Rectal smooth muscle tissue (tissue), 1 donor: Measurements from ENCODE around the gene IQCE.
"Not testable (repeated sequence)": the region's sequence is repeated elsewhere in the genome, so short reads cannot be mapped to it uniquely, and the experiment has no call there.

Experiments used
- H3K27ac ChIP-seq: one replicate; pipeline ENCODE4 v1.7.0; 2013; ENCODE audit warnings: low read depth, low read length, inconsistent platforms
- H3K27me3 ChIP-seq: one replicate; pipeline ENCODE4 v1.7.0; 2013; ENCODE audit warnings: low read length; ENCODE audit not compliant: control insufficient read depth, insufficient read depth
- H3K36me3 ChIP-seq: one replicate; pipeline ENCODE4 v1.7.0; 2013; ENCODE audit warnings: low read length; ENCODE audit not compliant: control insufficient read depth, insufficient read depth
- H3K4me1 ChIP-seq: one replicate; pipeline ENCODE4 v1.7.0; 2013; ENCODE audit warnings: low read length; ENCODE audit not compliant: control insufficient read depth, insufficient read depth
- H3K4me3 ChIP-seq: one replicate; pipeline ENCODE4 v1.7.0; 2013; ENCODE audit warnings: low read length
- H3K9ac ChIP-seq: one replicate; pipeline ENCODE4 v1.7.0; 2013; ENCODE audit warnings: low read length

Gene IQCE

DNA sequence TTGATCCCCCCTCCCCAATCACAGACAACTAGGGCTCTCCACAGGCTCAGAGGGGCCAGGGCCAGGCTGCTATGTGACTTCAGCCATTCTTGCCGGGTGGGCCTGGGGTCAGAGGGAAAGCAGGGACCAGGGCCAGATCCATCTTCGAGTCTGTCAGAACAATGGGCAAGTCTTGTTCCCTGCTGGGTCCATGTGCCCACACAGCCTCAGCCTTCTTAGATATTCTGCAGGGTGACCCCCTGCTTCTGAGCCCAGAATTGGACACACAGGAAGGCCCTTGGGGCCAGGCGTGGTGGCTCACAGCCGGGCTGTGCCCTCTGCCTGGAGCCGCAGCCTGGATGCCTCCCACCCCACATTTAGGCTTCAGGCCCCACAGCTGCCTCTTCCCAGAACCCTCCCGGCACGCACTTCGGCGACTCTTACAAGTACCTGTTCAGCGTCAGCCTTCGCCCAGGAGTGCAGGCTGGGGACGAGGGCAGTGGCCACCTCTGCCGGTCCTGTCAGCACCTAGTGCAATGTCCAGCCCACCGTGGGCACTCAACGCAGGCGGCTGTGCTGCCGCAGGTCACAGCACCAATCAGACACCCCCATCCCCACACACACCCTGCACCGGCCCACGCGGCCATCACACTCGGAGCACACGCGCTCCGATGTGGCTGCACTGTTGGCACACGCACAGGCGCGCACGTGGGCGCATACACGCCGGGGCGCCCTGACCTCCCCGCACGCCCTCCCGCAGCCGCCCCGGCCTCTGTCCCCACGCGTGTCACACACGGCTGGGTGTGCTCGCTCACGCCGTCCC is 27.6 kb upstream of the IQCE start:
- not testable (repeated sequence) for H3K4me3 ChIP-seq, H3K9ac ChIP-seq

DNA sequence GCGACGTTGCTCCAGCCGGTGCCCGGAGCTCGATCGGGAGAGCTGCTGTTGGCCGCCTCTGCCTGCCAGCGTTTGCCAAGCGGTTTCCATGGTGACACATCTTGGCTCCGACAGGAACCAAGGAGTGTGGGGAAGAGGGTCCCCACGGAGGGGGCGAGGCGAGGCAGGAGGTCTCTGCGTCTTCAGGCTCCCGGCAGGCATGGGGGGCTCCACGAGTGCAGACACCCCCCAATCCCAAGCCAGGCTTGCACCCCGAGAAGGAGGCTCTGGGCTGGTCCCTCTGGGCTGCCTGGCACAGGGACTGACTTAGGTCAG is 27.0 kb upstream of the IQCE start:
- not testable (repeated sequence) for H3K4me1 ChIP-seq, H3K4me3 ChIP-seq, H3K9ac ChIP-seq, H3K36me3 ChIP-seq, H3K27ac ChIP-seq, H3K27me3 ChIP-seq

More for the DNA sequence above, 27.6 kb upstream of the IQCE start:
- not testable (repeated sequence) for H3K4me1 ChIP-seq, H3K27ac ChIP-seq, H3K27me3 ChIP-seq, H3K36me3 ChIP-seq

DNA sequence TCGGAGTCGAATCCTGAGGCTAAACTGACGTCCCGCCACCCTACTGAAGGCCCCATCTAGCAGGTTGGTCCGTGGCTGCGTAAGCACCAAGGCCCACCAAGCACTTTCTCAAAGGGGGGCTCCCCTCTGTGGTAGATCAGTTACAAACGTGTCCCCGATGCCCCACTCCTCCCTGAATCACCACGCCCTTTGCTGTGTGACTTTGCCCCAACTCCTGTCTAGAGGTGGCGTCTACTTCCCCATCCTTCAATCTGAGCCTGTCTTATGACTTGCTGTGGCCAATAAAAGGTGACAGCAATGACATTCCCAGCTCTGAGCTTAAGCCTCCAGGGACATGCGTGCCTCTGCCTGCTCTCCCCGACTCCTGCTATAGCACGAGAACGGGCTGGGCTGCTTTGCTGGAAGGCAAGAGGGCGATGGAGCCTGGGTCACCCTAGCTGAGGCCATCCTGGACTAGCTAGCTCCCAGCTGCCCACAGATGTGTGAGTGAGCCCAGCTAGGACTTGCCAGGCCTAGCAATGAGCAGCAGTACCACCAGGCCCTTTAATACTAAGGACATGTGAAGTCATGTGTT is 26.5 kb upstream of the IQCE start:
- not testable (repeated sequence) for H3K9ac ChIP-seq, H3K27ac ChIP-seq, H3K4me1 ChIP-seq, H3K4me3 ChIP-seq, H3K36me3 ChIP-seq, H3K27me3 ChIP-seq

DNA sequence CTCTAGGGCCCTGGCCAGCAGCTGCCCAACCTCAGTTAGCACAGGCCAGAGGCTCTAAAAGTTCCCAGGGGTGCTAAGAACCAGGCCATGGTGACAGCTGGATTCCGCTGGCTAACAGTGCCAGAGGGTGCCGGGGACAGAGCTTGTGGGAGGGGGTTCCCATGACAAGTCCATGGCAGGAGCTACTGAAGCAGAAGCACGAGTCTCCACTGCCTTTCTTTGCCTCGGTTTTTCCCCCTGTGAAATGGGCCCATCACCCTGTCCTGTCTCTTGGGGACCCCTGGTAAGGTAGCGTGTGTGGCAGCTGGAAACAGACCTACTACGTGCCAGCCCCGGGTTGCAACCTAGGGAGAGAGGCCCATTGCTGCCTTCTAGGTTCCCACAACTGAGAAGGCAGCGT is 26.0 kb upstream of the IQCE start:
- not testable (repeated sequence) for H3K36me3 ChIP-seq, H3K27ac ChIP-seq, H3K4me3 ChIP-seq, H3K9ac ChIP-seq, H3K4me1 ChIP-seq, H3K27me3 ChIP-seq

DNA sequence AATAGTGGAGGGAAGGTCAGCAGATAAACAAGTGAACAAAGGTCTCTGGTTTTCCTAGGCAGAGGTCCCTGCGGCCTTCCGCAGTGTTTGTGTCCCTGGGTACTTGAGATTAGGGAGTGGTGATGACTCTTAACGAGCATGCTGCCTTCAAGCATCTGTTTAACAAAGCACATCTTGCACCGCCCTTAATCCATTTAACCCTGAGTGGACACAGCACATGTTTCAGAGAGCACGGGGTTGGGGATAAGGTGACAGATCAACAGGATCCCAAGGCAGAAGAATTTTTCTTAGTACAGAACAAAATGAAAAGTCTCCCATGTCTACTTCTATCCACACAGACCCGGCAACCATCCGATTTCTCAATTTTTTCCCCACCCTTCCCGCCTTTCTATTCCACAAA is 25.2 kb upstream of the IQCE start:
- H3K27ac ChIP-seq, H3K4me3 ChIP-seq, H3K9ac ChIP-seq, H3K4me1 ChIP-seq, H3K36me3 ChIP-seq, H3K27me3 ChIP-seq: not testable (repeated sequence)

DNA sequence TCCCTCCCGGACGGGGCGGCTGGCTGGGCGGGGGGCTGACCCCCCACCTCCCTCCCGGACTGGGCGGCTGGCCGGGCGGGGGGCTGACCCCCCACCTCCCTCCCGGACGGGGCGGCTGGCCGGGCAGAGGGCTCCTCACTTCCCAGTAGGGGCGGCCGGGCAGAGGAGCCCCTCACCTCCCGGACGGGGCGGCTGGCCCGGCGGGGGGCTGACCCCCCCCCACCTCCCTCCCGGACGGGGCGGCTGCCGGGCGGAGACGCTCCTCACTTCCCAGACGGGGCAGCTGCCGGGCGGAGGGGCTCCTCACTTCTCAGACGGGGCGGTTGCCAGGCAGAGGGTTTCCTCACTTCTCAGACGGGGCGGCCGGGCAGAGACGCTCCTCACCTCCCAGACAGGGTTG is 24.6 kb upstream of the IQCE start:
- H3K9ac ChIP-seq, H3K27me3 ChIP-seq, H3K4me3 ChIP-seq, H3K4me1 ChIP-seq, H3K36me3 ChIP-seq, H3K27ac ChIP-seq: not testable (repeated sequence)

DNA sequence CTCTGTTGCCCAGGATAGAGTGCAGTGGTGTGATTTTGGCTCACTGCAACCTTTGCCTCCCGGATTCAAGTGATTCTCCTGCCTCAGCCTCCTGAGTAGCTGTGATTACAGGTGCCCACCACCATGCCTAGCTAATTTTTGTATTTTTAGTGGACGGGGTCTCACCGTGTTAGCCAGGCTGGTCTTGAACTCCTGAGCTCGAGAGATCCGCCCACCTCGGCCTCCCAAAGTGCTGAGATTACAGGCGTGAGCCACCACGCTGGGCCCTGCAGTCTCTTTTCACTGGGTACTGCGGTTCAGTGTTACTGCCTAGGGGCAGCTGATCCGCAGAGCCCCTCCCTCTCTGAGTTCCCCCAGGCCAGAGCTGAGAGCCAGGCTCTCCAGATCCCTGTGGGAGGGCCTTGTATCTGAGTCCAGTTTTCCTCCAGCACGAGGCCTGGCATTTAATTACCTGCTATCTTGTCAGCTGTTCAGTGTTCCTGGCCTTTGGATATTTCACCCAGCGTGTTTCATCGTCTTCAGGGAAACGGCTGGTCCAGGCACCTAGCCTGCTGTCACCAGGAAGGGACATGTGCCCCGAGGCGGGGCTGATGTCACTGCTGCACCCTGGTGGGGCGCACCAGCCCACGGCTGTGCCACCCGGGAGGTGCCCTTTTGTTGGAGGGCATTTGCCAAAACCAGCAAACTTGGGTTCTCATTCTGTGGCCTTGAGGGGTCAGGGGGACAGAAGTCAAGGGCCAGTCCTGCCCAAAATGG is 22.7 kb upstream of the IQCE start:
- not testable (repeated sequence) for H3K4me1 ChIP-seq, H3K27me3 ChIP-seq, H3K9ac ChIP-seq, H3K27ac ChIP-seq, H3K4me3 ChIP-seq
- peaks cover 18% of the 10 kb centered on the region for H3K36me3 ChIP-seq

DNA sequence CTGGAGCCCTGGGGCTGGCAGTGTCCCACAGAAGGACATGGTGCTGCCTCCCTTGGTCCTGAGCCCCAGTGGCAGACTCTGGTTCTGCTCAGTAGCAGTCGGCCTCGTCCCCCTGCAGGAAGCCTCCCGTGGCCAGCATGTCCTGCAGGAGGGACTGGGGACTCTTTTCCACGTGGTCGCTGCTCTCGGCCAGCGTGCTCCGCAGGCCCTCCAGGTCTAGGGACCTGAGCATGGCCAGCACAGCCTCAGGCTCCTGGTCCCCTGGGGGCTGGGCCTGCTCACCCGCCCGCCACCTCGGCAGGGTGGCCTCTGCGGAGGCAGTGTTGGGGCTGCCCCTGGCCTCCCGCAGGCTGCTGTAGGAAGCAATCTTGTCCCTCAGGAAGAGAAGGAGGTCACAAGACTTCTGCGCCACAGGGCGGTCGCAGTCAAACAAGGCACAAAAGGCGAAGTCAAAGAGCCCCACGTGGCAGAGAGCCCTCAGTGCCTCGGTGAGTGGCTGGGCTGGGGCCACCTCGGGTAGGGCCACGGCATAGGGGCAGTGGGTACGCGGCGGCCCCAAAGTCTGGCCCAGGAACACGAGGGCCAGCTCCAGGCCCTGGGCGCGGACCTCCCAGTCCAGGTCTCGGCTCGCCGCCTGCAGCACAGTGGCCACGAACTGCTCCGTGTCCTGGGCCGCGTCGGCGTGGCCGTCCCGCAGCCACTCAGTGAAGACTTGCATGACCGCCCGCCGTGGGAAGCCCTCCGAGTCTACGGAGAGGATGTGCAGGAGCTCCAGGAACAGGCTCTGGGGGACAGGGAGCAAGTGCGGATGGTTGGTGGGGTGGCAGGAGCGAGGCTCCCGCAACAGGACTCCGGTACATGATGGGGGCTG is 20.6 kb upstream of the IQCE start:
- Histone ChIP-seq H3K36me3 (peaks cover 19% of the 10 kb centered on the region), H3K27ac (no peak overlapping the region), H3K27me3 (no peaks in the 10 kb centered on the region), H3K9ac (no peak overlapping the region), H3K4me1 (no peaks in the 10 kb centered on the region), H3K4me3 (no peak overlapping the region)

DNA sequence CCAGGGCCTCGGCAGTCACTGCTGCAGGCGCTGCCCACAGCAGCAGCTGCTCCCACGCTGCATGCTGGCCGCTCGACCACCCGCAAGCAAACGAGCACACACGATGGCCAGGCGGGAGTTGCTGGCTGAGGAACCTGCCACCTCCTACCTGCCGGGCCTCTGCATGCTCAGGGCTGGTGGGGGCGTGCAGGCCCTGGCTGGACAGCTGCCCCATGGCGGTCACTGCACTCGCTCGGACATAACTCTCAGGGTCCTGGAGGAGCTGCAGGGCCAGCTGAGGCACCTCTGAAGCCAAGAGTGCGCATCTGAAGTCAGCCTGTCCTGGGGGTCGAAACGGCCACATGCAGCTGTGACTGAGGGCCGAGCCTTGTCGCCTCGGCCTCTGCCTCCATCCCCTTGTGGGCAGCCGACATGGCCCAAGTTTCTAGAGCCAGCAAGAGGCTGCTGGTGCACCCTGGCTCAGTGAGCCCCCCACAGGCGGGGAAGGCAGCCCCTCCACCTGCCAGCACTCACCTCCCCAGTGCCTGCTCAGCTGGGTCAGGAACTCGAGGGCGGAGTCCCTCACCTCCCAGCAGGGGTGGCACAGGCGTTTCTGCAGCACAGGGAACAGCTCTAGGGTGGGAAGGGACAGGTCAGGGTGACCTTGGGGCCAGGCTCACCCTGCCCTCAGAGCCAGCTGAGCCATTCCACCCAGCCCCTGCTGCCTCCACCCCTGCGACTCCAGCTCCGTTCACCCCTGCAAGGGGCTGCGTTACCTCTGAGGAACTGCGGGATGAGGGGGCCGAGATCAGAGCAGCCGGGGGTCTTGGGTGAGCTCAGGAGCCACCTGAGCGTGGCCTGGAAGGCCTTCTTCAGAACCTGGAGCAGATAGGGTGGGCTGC is 19.5 kb upstream of the IQCE start:
- Histone ChIP-seq H3K27me3 (no peaks in the 10 kb centered on the region), H3K27ac (no peak overlapping the region), H3K4me3 (no peak overlapping the region), H3K4me1 (no peaks in the 10 kb centered on the region), H3K9ac (no peak overlapping the region), H3K36me3 (peaks cover 22% of the 10 kb centered on the region)

DNA sequence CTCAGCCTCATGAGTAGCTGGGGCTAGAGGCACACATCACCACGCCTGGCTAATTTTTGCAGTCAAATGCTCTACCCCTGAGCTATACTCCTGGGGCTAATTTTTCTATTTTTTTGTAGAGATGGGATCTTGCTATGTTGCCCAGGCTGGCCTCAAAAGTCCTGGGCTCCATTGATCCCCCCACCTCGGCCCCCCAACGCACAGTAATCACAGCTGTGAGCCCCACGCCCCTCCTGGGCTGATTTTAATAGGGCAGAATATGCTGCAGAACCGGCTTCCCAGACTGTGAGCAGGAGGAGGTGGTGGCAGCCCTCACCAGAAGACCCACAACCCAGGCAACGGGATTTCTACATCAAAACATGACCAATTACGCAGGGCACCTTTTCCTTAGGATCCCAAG is 18.6 kb upstream of the IQCE start:
- Histone ChIP-seq H3K9ac (no peak overlapping the region), H3K36me3 (peaks cover 28% of the 10 kb centered on the region)

DNA sequence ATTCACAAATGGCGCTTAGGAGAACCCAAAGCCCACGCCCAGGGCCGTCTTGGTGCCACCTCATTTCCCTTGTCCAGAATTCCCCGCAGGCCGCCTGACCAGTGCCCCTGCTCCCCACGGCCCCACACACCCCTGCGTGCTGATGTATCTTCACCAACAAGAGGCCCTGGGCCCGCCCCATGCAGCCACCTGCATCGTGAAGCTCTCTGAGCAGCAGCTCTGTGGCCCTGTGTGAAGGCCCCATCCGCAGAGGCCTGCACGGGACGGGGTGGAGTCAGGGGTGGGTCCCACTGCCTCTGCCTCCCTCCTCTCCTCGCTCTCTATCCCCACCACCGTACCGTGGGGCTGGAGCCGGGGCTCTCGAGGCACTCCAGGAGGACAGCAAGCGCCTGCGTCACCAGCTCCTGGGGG is 18.1 kb upstream of the IQCE start:
- no peaks in the 10 kb centered on the region for H3K27me3 ChIP-seq
- H3K36me3 ChIP-seq, result peaks cover 29% of the 10 kb centered on the region
- H3K4me1 ChIP-seq, result no peaks in the 10 kb centered on the region
- H3K9ac ChIP-seq, result no peak overlapping the region
- no peak overlapping the region for H3K27ac ChIP-seq
- H3K4me3 ChIP-seq, result no peak overlapping the region

More for the DNA sequence above, 18.6 kb upstream of the IQCE start:
- Histone ChIP-seq H3K4me1 (no peaks in the 10 kb centered on the region), H3K27ac (no peak overlapping the region), H3K27me3 (no peaks in the 10 kb centered on the region), H3K4me3 (no peak overlapping the region)
